Bronchial epithelial cell (primary cell): ENCODE results near the gene ACSL6. TPM values are rescaled to one million over a fixed set of nuclear protein-coding genes. Genes with fewer than 3 reads are reported as not detected.

Experiments used
- DNase-seq: peaks from one replicate; pipeline ENCODE4 v3.0.0-alpha.2; 2010; ENCODE audit warnings: low read depth
- FAIRE-seq: peaks from 2 replicates; lab custom pipeline; 2011; peaks lifted over from hg19 to GRCh38; lab: Jason Lieb, UNC
- H3K27me3 ChIP-seq: 2 replicates; pipeline ENCODE4 v1.5.1; 2011; ENCODE audit warnings: low read length; ENCODE audit not compliant: control insufficient read depth, insufficient read depth
- H3K36me3 ChIP-seq: 2 replicates; pipeline ENCODE4 v1.5.1; 2011; ENCODE audit warnings: low read length; ENCODE audit not compliant: control insufficient read depth, insufficient read depth
- H3K4me3 ChIP-seq: 2 replicates; pipeline ENCODE4 v1.5.1; 2011; ENCODE audit warnings: mild to moderate bottlenecking, low read depth, low read length, control low read depth
- total RNA-seq: library from RNA; depleted of rRNA; stranded (reverse); fragments of >200 nt; gene quantifications from 2 replicates; pipeline ENCODE4 v1.2.1, GENCODE V29; 2014
- TF ChIP-seq, protein P1 (sequence below): IDR thresholded peaks from 2 replicates; pipeline ENCODE4 v1.5.1; 2011; ENCODE audit warnings: mild to moderate bottlenecking, moderate library complexity, low read length, control low read depth, inconsistent platforms; ENCODE audit not compliant: insufficient read depth, severe bottlenecking

ACSL6 gene
- total RNA-seq, 1 donor from 2014 or later = 0.26 TPM

GRCh38 chr5:131977212-131977604 is 34.2 kb downstream of the ACSL6 start:
- Histone ChIP-seq H3K27me3 (no peaks in the 10 kb centered on the region), H3K36me3 (no peaks in the 10 kb centered on the region), H3K4me3 (no peak overlapping the region)
- TF ChIP-seq, protein P1, sequence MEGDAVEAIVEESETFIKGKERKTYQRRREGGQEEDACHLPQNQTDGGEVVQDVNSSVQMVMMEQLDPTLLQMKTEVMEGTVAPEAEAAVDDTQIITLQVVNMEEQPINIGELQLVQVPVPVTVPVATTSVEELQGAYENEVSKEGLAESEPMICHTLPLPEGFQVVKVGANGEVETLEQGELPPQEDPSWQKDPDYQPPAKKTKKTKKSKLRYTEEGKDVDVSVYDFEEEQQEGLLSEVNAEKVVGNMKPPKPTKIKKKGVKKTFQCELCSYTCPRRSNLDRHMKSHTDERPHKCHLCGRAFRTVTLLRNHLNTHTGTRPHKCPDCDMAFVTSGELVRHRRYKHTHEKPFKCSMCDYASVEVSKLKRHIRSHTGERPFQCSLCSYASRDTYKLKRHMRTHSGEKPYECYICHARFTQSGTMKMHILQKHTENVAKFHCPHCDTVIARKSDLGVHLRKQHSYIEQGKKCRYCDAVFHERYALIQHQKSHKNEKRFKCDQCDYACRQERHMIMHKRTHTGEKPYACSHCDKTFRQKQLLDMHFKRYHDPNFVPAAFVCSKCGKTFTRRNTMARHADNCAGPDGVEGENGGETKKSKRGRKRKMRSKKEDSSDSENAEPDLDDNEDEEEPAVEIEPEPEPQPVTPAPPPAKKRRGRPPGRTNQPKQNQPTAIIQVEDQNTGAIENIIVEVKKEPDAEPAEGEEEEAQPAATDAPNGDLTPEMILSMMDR = no peak
- DNase-seq = no peak
- FAIRE-seq = no peak

DNA sequence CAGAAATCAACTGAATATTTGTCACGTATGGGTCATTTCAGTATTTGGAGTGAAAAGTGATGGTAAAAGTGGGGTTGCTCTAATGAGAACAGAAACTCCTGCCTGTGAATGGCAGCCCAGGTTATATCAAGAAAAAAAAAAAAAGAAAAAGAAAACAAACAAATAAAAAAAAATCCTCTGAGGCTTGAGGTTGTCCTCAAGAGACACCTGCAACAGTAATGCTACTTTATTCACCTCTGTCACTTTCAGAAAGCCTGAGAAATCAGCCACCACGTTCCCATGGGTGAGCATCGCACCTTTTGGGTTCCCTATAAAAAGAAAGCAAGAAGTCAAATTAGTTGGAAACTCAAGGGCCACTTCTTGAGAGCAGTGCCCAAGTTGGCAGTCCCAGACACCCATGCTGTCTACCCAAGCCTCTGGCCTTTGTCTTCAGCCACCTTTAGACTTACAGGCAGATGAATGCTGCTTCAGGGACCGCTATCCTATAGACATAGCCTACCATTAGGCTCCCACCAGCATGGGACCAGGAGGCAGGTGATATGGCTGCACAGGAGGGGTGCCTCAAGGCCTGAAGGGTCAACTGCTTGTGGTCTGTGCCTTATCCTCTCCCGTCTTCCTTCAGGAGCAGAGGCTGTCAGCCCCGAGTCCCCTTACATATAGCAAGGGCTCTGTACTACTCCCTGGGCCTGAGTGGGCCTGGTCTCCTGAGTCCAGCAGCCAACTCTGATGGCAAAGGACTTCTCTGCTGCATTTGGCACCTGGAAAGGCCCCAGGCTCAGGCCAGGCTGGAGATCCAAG is 34.8 kb downstream of the ACSL6 start:
- no peaks in the 10 kb centered on the region for H3K27me3 ChIP-seq
- TF ChIP-seq, protein P1 = no peak
- FAIRE-seq (no peak), DNase-seq (no peak)
- H3K36me3 ChIP-seq = no peaks in the 10 kb centered on the region
- H3K4me3 ChIP-seq = no peak overlapping the region

DNA sequence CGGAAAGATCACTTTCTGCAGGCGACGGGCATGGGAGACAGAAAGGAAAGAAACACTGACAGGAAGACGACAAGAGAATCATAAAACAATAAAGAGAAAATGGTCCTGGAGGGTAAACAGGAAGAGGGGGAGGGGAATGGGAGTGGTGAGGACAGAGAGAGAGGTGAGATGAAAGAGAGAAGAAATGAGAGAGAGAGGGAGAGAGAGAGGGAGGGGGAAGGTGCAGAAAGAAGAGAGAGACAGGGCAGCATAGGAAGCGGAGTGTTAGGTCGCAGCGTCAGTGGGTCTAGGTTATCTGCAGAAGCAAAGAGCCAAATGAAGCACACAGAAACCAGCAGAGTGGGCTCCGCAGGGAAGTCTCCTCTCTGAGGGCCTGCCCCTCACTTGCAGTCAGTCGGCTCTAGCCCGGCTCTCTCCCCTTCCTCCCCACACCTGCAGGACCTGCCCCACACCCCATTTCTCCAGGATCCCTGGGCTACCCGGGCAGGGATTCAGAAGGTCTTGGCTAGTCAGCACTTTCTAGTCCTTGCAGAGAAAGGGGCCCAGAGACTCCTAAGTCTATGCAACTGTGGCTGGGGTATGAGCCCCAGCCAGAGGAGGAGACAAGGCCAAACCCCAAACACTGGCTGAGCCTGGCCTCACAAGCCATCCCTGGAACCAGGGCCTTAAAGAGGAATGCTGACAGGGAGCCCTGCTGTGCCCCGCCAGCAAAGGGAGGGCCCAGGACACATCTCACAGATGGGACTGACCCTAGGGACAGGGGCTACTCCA is 36.3 kb downstream of the ACSL6 start:
- no peak overlapping the region for H3K4me3 ChIP-seq
- TF ChIP-seq, protein P1 = no peak
- no peaks in the 10 kb centered on the region for H3K27me3 ChIP-seq
- FAIRE-seq = no peak
- no peaks in the 10 kb centered on the region for H3K36me3 ChIP-seq
- no peak for DNase-seq

- DNase-seq (no peak), FAIRE-seq (no peak)
- no peak overlapping the region for H3K4me3 ChIP-seq
- no peaks in the 10 kb centered on the region for H3K36me3 ChIP-seq
- TF ChIP-seq, protein P1 = no peak
- no peaks in the 10 kb centered on the region for H3K27me3 ChIP-seq
These were observed 36.9 kb downstream of the ACSL6 start for GRCh38 chr5:131974622-131974955.

DNA sequence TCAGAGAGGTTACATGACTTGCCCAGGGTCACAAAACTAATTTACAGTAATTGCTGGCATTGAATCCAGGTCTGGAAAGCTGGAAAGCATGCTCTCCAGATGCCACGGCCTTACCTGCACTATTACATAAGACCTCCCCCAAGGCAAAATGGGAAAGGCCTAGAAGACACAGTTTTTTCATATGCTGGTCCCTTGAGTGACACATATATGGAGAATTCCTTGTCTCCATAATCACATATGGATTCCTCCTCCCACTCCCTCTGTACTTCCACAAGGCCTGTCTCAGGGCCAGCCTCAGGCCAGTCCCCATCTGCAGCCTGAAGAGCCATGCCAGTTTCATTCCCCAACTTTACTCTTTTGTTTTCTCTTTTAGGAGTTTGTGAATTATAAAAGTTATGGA is 37.4 kb downstream of the ACSL6 start:
- TF ChIP-seq, protein P1 = no peak
- no peak for FAIRE-seq
- DNase-seq = no peak
- Histone ChIP-seq H3K27me3 (no peaks in the 10 kb centered on the region), H3K4me3 (no peak overlapping the region), H3K36me3 (no peaks in the 10 kb centered on the region)
